ENCODE data around the gene TRIM65. TPM values are rescaled to one million over a fixed set of nuclear protein-coding genes. Genes with fewer than 3 reads are reported as not detected.

Gene TRIM65
- total and polyA plus RNA-seq, 2 of the 13 experiments (the other 11 are each of a cell fraction or from before 2014, with no cell fraction given), result 10.3 to 22.4 TPM

GRCh38 chr17:75845058-75845711 is 51.6 kb downstream of the TRIM65 start (continued):
- TF ChIP-seq AFF4 (CRISPR knock-in tag; IDR thresholded peaks at IDR 0.05) (peak; percentile 89), MTF1 (CRISPR knock-in tag; IDR thresholded peaks at IDR 0.05) (no peak), ZNF644 (CRISPR knock-in tag; IDR thresholded peaks at IDR 0.05; ENCODE audit: low read depth) (peak; percentile 71; the same call in 1 of the 2 replicates), ZNF839 (CRISPR knock-in tag; IDR thresholded peaks at IDR 0.05; ENCODE audit: borderline replicate concordance) (peak; percentile 54; the same call in 1 of the 2 replicates), ZBTB4 (CRISPR knock-in tag; IDR thresholded peaks at IDR 0.05; ENCODE audit: borderline replicate concordance) (0 out of 2 replicates have a peak, but pooled peaks have one; percentile 48), KDM2A (CRISPR knock-in tag; IDR thresholded peaks at IDR 0.05; ENCODE audit: borderline replicate concordance, low read depth) (peak; percentile 88), RORA (CRISPR knock-in tag; IDR thresholded peaks at IDR 0.05) (no peak), HOXA3 (CRISPR knock-in tag; IDR thresholded peaks at IDR 0.05) (peak; percentile 82), ZBTB3 (CRISPR knock-in tag; IDR thresholded peaks at IDR 0.05; ENCODE audit: borderline replicate concordance, low read depth) (no peak), ATF4 (CRISPR knock-in tag; IDR thresholded peaks at IDR 0.05) (no peak), ZNF776 (CRISPR knock-in tag; IDR thresholded peaks at IDR 0.05) (no peak), GTF3A (CRISPR knock-in tag; conservative IDR thresholded peaks at IDR 0.05) (peak; percentile 15; the same call in 1 of the 2 replicates), MBD4 (IDR thresholded peaks at IDR 0.05; ENCODE audit: borderline replicate concordance, low read length) (no peak), ZNF510 (CRISPR knock-in tag; IDR thresholded peaks at IDR 0.05; ENCODE audit: low read depth) (no peak), TFE3 (CRISPR knock-in tag; IDR thresholded peaks at IDR 0.05) (0 out of 2 replicates have a peak, but pooled peaks have one; percentile 35), KDM3A (CRISPR knock-in tag; IDR thresholded peaks at IDR 0.05; ENCODE audit: low read depth) (peak; percentile 79; the same call in 1 of the 2 replicates), DDIT3 (CRISPR knock-in tag; IDR thresholded peaks at IDR 0.05) (no peak), ZBTB1 (CRISPR knock-in tag; IDR thresholded peaks at IDR 0.05; ENCODE audit: borderline replicate concordance) (no peak)
- TF ChIP-seq, protein P1, sequence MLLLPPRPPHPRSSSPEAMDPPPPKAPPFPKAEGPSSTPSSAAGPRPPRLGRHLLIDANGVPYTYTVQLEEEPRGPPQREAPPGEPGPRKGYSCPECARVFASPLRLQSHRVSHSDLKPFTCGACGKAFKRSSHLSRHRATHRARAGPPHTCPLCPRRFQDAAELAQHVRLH (CRISPR knock-in tag; IDR thresholded peaks at IDR 0.05; ENCODE audit: borderline replicate concordance, low read depth), result peak; percentile 91; the same call in 1 of the 2 replicates

Data from HepG2 (cell line).